D721Med (cell line): Measurements from ENCODE around the gene SKAP2.

Source experiments
- DNase-seq: peaks from one replicate; pipeline ENCODE4 v3.0.0; 2011; ENCODE audit warnings: low spot score; ENCODE audit not compliant: insufficient read length
- FAIRE-seq: peaks from 2 replicates; lab custom pipeline; 2011; peaks lifted over from hg19 to GRCh38; lab: Jason Lieb, UNC
- TF ChIP-seq, protein P1 (sequence below): IDR thresholded peaks from 2 replicates; pipeline ENCODE4 v1.5.1; 2012; ENCODE audit warnings: mild to moderate bottlenecking, control low read depth; ENCODE audit not compliant: insufficient read depth; ENCODE audit errors: missing control alignments

Gene SKAP2

GRCh38 chr7:26653430-26654399 lies 210.7 kb downstream of the SKAP2 start:
- no peak for DNase-seq
- FAIRE-seq, result no peak
- TF ChIP-seq, protein P1, sequence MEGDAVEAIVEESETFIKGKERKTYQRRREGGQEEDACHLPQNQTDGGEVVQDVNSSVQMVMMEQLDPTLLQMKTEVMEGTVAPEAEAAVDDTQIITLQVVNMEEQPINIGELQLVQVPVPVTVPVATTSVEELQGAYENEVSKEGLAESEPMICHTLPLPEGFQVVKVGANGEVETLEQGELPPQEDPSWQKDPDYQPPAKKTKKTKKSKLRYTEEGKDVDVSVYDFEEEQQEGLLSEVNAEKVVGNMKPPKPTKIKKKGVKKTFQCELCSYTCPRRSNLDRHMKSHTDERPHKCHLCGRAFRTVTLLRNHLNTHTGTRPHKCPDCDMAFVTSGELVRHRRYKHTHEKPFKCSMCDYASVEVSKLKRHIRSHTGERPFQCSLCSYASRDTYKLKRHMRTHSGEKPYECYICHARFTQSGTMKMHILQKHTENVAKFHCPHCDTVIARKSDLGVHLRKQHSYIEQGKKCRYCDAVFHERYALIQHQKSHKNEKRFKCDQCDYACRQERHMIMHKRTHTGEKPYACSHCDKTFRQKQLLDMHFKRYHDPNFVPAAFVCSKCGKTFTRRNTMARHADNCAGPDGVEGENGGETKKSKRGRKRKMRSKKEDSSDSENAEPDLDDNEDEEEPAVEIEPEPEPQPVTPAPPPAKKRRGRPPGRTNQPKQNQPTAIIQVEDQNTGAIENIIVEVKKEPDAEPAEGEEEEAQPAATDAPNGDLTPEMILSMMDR, result no peak

GRCh38 chr7:26652401-26653100 lies 211.8 kb downstream of the SKAP2 start:
- TF ChIP-seq, protein P1, result no peak
- FAIRE-seq, result no peak
- DNase-seq, result no peak

GRCh38 chr7:26650103-26650502 lies 214.3 kb downstream of the SKAP2 start:
- TF ChIP-seq, protein P1, result no peak
- DNase-seq (no peak), FAIRE-seq (no peak)

DNA sequence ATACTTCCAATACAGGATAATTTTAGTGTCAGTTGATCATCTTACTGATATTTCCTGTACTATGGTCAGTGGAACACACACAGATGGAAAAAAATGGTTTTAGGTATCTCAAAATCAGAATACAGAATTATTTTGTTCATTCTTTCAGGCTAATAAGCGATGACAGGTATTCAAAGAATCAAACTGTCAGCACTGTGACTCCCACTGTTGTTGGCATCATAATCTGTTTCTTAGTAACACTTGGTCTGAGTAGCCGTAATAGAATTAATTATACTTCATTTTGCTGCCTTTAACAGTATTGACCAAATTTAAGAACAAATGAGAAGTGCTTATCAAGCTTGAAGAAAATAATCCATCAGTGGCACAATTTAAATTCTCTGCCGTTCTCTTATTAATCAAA lies 215.0 kb downstream of the SKAP2 start:
- FAIRE-seq (no peak), DNase-seq (no peak)
- TF ChIP-seq, protein P1, result no peak

GRCh38 chr7:26648554-26648953 lies 215.8 kb downstream of the SKAP2 start:
- FAIRE-seq (no peak), DNase-seq (no peak)
- TF ChIP-seq, protein P1, result no peak

GRCh38 chr7:26646336-26647048 lies 217.9 kb downstream of the SKAP2 start:
- FAIRE-seq (no peak), DNase-seq (no peak)
- TF ChIP-seq, protein P1, result no peak
